HG02642 (cell line): ENCODE data around the gene VPS51.
"Not testable (repeated sequence)": the region's sequence is repeated elsewhere in the genome, so short reads cannot be mapped to it uniquely, and the experiment has no call there.

Experiments
- ATAC-seq: cut with Tn5 transposase; IDR thresholded peaks from one replicate; pipeline ENCODE4 v1.9.1; 2021; ENCODE audit warnings: mild to moderate bottlenecking; ENCODE audit not compliant: unreplicated experiment, poor library complexity

Gene VPS51

DNA sequence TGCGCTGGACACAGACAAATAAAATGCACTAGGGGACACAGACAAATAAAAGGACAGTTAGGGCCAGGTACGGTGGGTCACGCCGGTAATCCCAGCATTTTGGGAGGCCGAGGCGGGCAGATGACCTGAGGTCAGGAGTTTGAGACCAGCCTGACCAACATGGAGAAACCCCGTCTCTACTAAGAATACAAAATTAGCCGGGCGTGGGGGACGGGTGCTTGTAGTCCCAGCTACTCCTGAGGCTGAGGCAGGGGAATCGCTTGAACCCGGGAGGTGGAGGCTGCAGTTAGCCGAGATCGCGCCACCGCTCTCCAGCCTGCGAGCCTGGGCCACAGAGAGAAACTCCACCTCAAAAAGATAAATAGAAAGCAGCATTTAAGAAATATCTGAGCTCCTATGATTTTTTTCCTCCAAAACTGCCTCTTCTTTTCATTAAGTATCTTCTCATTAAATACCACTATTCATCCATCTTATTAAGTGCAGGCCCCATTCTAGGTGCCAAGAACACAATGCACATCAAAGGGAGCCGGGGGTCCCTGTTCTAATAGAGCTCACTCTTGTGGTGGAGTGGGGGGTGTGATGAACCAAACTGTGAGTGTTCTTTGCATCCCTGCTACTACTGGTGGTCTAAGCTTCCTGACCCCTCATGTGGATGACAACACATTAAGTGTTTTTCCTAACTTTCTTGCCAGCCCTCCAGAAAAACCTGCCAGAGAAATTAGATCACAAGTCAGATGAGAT lies 22.3 kb downstream of the VPS51 start:
- ATAC-seq = no peak

DNA sequence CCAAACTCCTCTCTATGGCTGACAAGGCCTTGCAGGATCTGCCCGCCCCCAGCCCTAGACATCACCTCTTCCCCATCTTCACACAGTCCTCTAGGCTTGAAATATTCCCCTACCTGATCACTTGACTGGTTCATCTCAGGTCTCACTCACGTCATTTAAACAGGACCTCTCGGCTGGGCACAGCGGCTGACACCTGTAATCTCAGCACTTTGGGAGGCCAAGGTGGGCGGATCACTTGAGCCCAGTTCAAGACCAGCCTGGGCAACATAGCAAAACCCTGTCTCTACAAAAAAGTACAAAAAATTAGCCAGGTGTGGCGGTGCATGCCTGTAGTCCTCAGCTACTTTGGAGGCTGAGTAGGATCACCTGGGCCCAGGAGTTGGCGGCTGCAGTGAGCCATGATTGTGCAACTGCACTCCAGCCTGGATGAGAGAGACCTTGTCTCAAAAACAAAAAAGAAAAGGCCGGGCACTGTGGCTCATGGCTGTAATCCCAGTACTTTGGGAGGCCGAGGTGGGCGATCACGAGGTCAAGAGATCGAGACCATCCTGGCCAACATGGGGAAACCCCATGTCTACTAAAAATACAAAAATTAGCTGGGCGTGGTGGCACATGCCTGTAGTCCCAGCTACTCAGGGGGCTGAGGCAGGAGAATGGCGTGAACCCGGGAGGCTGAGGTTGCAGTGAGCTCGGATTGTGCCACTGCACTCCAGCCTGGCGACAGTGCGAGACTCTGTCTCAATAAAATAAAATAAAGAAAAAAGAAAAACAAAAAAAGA lies 23.1 kb downstream of the VPS51 start:
- ATAC-seq = not testable (repeated sequence)

DNA sequence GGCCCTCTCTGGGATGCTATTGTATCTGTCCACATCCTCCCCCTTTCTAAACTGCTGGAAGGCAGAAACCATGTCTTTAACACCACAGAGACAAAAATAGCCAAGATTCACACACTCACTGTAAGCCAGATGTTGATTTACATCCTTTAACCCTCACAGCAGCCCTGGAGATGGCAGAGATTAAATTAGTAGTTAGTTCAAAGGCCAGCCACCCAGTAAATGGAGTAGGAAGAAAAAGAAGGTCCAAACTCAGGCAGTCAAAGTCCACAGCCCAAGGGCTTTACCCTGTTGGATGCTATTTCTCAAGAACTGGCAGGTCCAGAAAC lies 23.6 kb downstream of the VPS51 start:
- ATAC-seq = no peak

DNA sequence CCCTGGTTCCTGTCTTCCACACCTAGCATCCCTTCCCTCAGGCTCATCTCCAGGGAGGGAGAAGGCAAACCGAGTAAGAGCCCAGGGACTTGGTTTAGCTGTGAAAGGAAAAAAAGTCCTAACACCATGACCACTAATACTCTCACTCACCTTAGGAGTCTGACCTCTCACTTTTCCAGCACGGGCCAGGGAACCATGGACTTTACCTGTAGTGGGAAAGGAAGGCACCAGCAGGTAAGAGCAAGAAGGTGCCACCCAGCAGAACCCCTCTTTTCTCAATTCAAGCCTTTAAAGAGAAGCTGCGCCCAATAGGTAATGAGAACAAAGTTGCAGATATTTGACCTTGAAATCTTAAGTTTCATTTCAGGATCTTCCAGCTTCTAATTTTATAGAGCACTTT lies 24.8 kb downstream of the VPS51 start:
- ATAC-seq = no peak

DNA sequence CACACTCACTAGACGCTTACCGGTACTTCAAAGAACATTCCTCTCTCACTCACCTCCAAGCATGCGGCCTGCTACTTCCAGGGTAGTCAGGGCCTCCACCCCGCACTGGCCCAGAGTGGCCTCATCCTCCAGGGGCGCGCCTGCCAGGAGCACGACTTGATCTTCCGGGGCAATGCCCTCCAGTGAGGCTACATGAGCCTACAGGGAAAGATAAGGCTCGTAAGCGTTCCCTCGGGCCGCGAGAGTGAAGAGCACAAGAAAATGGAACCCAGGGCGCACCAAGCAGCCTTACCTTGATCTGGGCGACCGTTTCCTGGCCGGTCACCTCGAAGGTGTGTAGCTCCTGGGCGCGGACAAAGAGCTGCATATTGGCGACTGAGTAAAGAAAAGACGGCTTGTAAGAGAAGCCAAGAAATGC lies 25.4 kb downstream of the VPS51 start:
- ATAC-seq = no peak

DNA sequence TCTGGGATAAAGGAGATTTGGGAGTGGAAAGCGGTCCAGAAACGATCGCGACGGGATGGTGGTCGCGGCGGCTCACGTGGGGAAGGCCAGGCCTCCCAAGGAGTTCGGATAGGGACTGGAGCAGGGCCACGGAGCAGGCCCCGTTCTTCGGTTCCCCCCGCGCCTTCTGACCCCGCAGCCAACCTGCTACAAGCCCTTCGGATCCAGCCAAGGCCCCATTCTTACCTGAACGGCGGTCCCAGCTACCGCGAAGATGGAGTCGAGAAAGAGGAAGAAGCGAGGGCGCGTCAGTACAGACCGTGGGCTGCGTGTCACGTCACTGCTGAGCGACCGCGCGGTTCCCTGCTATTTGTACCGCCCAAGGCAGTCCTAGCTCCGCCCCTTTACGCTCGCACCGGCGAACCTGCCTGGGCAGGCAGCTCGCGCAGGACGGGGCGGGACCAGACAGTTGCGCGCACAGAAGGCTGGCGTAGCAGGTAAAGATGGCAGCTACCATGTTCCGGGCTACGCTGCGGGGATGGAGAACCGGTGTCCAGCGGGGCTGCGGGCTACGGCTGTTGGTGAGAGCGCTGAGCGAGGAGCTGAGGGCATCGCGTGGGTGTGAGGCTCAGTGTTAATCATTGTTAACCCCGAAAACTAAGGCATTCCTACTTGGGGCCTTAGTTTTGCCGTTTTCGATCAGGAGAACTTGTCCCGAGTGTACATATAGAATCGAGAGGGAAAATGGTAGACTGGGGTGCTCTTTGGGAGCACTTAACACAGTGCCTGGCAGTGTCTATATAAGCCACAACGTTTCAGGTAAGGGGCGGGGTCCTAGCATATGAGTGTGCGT lies 26.1 kb downstream of the VPS51 start, which contains the start of the genes FAU and MRPL49:
FAU (minus strand) TSS at position 270 of the 832 bp plus-strand sequence. CDS start 321 bp downstream, outside the sequence.
MRPL49 (plus strand) TSS at position 457 of the 832 bp plus-strand sequence; CDS start at position 483, 26 bp downstream.
- ATAC-seq = peak; percentile 70

DNA sequence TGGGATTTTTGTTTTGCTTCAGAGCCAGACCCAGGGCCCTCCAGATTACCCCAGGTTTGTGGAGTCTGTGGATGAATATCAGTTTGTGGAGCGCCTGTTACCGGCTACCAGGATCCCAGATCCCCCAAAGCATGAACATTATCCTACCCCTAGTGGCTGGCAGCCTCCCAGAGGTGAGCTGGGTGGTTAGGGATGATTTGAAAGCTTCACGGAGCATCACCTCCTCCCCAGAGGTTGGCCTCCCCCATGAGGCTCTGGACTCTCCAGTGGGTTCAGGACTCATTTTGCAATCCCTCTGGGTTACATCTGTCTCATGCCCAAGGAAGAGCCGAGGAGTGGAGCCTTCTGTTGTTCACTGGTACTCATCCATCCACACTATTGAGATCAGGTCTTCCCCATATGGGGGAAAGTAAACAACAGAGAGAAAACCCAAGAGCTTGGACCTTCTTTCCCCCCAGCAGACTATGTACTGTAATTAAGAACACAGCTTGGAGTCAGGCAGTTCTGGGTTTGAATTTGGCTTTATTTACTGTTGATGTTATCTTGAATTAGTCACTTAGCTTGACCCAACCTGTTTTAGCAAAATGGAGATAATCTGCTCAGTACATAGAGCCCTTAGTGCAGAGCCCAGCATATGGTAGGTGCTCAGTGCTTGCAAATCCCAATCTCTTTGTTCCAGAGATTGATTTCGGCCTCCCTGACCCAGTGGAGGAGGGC lies 28.6 kb downstream of the VPS51 start:
- no peak for ATAC-seq

DNA sequence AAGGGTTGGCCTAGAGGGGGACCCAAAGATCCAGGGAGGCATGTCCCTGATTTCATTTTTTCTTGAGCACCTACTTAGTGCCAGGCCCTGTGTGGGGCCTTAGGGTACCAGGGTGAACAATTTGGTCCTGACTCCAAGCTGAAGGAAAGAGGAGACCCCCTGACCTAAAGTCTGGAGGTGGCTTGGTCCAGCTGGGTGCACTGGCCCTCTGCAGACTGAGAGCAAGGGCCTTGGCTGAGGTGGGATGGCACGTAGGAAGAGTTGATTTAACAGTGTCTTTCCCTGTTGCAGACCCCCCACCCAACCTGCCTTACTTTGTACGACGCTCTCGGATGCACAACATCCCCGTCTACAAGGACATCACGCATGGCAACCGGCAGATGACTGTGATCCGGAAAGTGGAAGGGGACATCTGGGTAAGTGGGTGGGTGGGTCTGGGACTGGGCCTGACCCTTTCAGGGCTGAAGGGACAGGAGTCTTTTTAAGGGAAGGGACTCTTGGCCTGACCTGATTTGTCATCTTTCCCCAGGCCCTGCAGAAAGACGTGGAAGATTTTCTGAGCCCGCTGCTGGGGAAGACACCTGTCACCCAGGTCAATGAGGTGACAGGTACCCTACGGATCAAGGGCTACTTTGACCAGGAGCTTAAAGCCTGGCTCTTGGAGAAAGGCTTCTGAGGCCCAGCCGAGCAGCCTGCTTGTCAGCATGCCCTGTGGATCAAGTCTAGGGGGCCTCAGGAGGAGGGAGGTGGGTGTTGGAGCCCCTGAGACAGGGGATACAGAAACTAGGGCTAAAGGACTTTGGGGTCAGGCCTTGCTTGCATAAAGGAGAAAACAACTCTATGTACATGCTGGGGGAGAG lies 29.4 kb downstream of the VPS51 start:
- ATAC-seq = no peak

DNA sequence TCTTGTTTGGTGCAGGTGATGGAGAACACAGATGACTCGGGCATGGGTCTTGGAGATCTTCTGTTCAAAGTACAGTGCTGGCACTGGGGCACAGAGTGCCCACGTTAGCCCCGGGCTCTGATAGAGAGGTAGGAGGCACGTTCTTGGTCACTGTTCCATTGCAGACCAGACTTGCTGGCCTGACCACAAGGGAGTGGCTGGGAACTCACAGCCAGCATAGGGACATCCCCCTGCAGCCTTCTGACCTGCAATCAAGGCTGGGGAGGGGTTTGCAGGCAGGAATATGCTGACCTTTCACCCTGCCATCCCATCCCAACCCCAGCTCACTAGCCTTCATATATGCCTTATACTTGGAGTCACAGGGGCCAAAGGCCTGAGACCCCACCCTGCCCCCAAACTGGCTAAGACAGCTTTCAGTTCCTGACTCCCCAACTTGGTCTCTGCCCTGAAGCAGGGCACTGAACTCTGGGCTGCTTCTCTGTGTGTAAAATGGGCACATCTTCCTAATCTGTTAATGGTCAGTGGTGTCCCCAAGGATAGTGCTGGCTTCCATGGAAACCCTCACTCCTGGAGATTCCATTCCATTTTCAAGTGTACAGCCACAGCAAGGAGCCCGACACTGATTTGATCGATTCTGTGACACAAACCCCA lies 30.7 kb downstream of the VPS51 start:
- no peak for ATAC-seq

DNA sequence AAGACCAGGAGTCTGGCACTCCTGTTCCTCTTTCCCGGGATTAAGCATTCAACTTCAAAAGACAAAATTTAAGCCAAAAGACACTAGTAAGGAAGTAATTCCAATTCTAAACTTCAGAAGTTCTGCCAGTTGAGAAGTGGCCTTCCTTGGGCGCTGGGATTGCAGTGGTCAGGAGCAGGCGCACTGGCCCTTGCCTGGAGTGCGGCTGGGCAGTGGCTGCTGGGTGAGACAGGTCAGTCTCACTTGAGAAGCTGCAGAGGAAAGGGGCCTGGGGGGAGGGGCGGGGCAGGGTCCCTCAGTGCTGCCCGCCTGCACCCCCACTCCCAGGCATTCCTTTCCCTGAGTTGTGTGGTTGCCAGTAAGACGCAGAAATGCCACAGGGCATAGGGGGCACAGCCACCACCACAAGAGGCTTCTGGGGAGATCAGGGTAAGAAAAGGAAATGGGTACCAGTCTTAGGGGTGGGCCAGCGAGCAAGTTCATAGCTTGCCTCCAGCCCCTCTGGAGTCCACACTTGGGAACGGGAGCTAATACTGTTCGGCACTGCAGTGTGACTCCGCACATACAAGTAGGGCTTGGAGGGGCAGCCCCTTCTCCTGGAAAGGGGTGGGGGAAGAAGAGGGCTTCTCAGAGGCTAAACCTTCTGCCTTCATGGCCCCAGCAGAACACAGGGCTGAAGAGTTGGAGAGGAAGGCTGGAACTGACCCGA lies 31.6 kb downstream of the VPS51 start:
- no peak for ATAC-seq

DNA sequence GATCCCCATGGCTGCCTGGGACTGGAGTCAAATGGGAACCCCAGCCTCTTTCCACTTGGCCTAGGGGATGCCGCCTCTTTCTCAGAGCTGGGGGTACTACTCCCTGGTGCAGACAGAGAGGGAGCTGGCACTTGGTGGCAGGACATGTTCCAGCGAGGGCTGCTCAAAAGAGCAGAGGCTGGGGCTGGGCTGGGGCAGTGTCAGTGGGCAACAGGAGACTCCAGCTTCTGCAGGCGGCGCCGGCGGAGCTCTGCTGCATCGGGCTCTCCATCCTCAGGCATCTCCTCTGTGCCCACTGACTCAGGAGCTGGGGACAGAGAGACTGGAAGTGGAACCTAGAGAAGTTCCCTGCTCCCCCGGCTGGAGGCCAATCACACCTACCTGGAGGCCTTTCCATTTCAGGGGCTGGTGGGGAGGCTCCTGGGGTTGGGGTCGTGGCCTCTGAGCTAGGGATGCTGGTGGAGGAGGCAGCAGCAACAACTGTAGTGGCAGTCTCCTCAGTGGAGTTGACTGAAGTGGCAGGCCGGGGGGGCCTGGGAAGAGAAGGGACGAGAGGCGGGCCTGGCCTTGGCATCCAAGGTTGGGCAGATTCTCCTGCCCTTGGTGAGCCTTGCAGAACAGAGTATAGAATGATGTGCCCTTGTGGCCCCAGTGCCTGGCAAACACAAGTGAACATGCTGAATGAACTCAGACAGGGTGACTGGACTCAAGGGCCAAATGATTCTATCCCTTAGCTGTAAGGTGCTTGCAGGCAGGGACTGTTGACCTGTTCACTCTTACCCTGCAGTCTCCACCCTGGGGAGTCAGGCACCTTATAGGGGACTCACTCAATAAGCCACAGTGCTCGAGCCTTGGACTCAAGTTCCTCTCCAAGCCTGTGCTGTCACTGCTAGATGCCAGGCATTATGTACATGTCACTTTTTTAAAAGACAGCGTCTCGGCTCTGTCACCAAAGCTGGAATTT lies 32.5 kb downstream of the VPS51 start:
- no peak for ATAC-seq

DNA sequence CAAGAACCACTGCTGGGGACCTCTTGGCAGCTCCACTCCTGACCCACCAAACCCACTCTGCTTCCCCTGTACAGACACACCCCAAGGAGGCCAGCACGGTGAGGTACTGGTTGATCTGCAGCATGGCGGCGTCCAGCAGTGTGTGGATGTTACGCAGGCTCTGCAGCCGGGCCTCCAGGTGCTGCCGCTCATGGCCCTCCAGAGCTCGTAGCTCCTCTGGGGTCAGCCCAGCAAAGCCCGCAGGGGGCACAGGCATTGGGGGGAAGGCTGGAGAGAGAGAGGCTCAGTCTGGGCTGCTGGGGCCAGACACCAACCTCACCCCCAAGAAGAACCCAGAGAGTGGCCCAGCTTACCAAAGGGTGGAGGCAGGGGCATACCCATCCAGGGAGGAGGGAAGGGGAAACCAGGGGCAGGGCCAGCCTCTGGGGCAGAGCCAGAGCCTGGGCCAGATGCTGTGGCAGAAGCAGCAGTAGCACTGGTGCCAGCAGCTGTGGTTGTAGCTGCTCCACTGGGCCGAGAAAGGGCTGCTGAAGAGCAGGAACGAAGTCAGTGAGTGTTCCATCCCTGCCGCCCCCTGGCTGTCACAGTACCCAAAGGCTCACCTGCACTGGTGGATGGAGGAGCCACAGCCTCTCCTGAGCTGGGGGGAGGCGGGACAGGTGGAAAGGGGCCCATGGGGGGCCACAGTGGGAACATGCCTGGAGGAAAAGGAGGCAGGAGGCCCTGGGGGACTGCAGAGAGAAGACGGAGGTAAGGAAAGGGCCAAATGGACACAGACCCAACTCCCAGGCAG lies 33.8 kb downstream of the VPS51 start:
- no peak for ATAC-seq

DNA sequence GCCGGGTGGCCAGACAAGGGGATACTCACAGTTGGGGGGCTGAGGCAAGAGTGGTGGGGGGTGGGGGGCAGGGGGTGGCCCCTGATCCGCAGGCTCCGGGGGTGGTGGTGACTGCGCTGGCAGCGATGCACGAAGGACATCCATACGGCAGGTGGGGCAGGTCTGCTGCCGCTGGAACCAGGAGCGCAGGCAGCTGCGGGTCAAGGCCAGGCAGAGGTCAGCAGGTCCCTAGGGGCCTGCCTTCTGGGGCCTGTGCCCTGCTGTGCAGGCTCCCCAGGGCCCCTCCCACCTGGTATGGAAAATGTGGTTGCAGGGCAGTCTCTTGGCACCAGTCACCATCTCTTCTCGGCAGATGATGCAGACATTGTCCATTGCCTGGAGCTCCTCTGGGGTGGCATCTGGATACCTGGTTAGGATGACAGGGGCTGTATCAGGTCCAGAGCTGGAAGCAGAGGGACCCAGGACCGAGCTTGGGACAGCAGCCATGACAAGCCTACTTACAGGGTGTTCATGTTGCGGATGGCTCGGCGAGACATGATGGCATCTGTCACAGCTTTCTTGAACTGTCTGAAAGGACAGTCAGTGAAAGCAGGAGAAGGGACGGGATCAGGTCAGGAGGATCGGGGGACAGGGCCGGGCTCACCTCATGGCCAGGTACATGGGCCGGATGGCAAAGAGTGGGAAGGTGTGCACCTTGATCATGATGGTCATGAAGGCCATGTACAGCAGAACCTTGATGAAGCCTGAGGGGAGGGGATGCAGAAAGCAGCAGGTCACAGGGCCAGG lies 34.8 kb downstream of the VPS51 start:
- no peak for ATAC-seq

DNA sequence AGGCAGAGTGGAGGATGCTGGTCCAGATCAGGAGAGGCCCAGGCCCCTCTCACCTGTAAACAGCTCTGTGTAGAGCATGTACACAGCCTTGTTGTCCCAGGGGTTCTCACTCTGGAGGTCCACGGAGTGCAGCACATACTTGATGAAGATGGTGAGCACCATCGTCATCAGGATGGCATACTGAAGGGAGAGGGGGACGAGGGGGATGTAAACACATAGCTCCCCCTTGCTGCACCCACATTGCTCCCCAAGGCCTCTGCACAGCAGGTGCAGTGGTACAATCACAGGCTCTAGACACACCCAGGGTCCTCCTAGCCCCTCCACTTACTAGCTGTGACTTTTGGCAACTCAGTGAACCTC lies 35.4 kb downstream of the VPS51 start:
- ATAC-seq = no peak

DNA sequence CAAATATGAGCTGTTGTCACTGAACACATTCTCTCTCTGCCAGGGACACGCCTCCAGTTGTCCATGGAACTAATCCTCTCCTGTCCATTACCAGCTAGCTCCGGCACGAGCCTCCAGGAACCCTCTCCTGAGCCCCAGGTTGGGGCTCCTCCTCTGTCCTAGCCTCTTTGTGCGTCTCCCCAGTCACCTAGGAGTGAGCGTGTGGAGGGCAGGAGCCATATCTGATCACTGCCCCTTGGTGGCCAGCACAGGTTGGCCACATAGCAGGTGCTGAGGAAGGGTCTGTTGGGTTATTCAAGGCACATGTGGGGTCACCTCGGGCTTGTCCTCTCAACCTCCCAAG lies 35.9 kb downstream of the VPS51 start:
- no peak for ATAC-seq
